Left renal pelvis (tissue), 4 donors: ENCODE data around the gene HID1. TPM values are rescaled to one million over a fixed set of nuclear protein-coding genes. Genes with fewer than 3 reads are reported as not detected.
"Not testable (repeated sequence)": the region's sequence is repeated elsewhere in the genome, so short reads cannot be mapped to it uniquely, and the experiment has no call there.

Experiments
- DNase-seq, 4 donors: peaks; one replicate each; pipeline ENCODE4 v3.0.0-alpha.2; 2013; ENCODE audit warnings: low read depth in 4 of 4, low spot score in 3 of 4
- polyA plus RNA-seq, 4 donors: library from polyadenylated mRNA; unstranded; fragments of 120-200 nt; gene quantifications; one replicate each; pipeline ENCODE4 v1.2.1, GENCODE V29; 2013; ENCODE audit not compliant: insufficient read length in 4 of 4

HID1 gene
- polyA plus RNA-seq, 4 donors, result 5.4 to 19.6 (median 12.6) TPM

- DNase-seq, result no peak
Measured at GRCh38 chr17:75001915-75002843, 29.6 kb upstream of the HID1 start.

- no peak for DNase-seq
Measured at GRCh38 chr17:74999523-74999922, 27.0 kb upstream of the HID1 start.

GRCh38 chr17:74998783-74999182, 26.2 kb upstream of the HID1 start:
- DNase-seq, result no peak

- no peak for DNase-seq
Measured at GRCh38 chr17:74995847-74996246, 23.3 kb upstream of the HID1 start.

DNA sequence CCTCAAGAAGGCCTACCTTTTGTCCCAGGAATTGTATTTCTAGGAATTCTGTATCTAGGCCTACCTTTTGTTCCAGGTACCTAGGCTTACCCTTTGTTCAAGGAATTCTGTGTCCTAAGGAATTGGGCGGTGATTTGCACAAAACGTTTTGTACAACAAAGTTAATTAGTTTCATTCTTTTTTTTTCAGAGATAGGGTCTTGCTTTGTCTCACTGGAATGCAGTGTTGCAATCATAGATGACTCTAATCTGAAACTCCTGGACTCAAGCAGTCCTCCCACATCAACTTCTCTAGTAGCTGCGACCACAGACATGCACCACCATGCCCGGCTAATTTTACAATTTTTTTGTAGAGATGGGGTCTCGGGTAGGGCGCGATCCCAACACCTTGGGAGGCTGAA, 21.9 kb upstream of the HID1 start:
- DNase-seq, result no peak

GRCh38 chr17:74992223-74992622, 19.7 kb upstream of the HID1 start:
- DNase-seq, result no peak

DNA sequence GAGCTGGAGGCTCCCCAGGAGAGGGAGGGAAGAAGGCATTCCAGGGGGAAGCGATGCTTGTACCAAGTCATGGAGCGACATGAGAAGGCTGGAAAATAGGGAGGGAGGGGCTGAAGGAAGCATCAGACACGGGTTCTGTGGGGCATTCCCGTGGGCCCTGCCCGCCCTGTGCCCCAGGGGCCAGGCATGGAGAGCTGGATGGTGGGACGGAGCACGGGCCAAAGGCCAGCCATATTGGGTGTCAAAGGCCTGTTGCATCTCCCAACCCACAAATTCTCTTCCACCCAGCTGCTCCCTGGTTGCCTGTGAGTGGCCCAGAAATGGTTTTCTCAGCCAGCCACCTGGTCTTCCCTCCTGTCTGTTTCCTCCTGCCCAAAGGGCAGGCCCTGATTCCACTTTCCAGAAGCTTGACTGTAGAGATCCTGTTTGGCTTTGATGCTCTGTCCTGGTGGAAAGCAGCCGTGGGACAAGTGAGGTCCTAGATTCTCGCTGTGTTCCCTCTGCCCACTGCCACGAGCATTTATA, 18.1 kb upstream of the HID1 start:
- DNase-seq, result no peak

- DNase-seq, result no peak
Measured at GRCh38 chr17:74987909-74988711, 15.6 kb upstream of the HID1 start.

GRCh38 chr17:74987418-74987908, 14.9 kb upstream of the HID1 start, which contains the start of gene CDR2L:
Gene CDR2L (plus strand): TSS chr17:74987632. CDS start chr17:74988044, 412 bp downstream.
- peak in 2 of 4 donors; percentile 81 to 84 for DNase-seq

- DNase-seq, result no peak
Measured at GRCh38 chr17:74986206-74986576, 13.6 kb upstream of the HID1 start.

GRCh38 chr17:74982663-74983313, 10.2 kb upstream of the HID1 start:
- not testable (repeated sequence) for DNase-seq

DNA sequence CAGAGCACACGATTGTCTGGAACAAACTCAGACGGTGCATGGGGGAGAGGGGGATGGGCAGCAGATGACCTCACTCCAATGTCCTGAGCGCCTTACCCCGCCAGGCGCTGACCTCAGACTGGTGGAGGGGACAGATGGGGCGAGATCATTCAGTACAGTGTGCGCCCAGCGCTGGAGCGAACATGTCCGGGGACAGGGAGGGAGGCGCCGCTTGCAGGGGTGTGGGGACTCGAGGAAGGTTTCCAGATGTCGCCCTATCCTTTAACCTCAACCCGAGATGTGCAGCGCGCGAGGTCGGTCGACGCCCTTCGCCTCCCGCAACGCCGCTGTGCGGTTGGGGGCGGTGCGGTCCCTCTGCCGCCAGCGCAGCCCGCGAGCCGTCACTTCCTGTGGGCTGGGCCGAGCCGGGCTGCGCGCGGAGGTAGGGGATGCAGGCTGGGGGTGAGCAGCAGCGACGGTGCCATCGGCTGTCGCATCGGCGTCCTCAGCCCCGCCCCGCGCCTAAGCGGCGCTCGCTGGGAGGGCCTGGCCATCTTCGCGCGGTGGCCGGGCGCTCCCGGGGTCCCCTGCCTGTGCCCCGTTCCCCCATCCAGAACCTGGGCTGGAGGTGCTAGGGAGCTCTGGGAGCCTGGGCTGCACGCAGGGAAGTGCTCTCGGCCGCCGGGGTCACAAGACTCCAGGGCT, 9.6 kb upstream of the HID1 start:
- DNase-seq, result no peak

DNA sequence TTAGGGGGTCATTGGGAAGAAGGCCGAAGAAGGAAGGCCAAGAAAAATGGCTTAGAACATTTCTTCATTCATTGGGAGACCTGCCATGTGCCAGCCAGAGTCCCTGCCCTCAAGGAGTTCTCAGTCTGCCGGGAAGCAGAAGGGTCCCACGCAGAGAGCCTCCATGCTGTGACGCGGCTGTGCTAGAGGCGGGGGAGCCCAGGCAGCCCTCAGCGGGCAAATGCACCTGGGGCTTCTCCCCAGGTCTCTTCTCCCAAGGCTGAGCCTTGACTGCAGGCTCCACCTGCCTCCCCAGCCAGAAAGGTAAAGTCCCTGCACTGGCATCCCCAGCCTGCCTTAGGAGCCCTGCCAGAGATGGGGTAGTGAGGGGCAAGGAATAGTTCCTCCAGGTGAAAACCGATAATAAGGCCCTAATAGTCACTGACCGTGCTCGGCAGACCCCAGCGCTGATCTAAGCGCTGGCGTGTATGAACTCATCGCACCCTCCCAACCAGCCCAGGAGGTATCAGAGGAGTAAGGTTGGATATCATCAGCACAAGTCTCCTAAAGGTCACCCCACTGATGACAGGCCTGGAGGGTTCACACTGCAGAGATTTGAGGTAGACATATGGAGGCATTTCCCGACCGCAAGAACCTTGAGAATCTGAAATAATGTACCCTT, 8.9 kb upstream of the HID1 start:
- DNase-seq, result no peak

DNA sequence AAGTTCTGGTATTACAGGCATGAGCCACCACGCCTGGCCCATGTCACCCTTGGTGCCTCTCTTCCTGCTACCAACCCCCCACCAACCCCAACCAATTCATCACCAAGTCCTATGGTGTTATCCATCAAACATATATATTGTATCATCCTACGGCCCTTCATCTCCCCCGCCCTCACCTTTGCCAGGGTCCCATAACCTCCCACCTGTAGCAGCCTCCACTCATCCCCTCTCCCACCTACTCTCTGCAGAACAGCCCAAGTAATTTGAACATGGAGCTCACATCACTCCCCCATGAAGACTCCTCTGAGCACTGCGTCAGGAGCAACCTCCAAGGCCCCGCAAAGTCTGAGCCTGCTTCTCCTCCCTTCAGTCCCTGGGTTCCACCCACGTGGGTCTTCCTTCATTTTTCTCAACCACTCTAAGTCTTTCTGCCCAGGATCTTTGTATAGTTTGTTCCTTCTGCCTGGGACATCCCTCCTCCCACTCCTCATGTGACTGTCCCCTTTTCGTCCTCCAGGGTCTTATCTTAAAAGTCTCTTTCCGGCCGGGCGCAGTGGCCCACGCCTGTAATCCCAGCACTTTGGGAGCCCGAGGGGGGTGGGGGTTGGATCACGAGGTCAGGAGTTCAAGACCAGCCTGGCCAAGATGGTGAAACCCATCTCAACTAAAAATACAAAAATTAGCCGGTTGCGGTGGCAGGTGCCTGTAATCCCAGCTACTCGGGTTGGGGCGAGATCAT, 7.0 kb upstream of the HID1 start:
- DNase-seq, result no peak

GRCh38 chr17:74978240-74978639, 5.7 kb upstream of the HID1 start:
- DNase-seq, result no peak

GRCh38 chr17:74977802-74978201, 5.2 kb upstream of the HID1 start:
- no peak for DNase-seq

- DNase-seq, result no peak
Measured at GRCh38 chr17:74975943-74976342, 3.4 kb upstream of the HID1 start.

GRCh38 chr17:74972973-74973328, 392 bp upstream of the HID1 start:
- DNase-seq, result no peak

GRCh38 chr17:74971842-74972106, 785 bp downstream of the HID1 start:
- no peak for DNase-seq
